Naive thymus-derived CD8-positive, alpha-beta T cell (primary cell): Measurements from ENCODE around the gene EBF3. TPM values are rescaled to one million over a fixed set of nuclear protein-coding genes. Genes with fewer than 3 reads are reported as not detected.

ENCODE experiments used
- ATAC-seq, 2 donors: fragments of 150-1000 bp; cut with Tn5 transposase in 1 of 2; sonication (Bioruptor Pico), chemical (Tn5 transposase) in 1 of 2; 1 replicate in 1 of 2; 2 replicates in 1 of 2; pipeline ENCODE4 v1.10.0; 2021; ENCODE audit warnings: mild to moderate bottlenecking in 2 of 2, moderate library complexity in 2 of 2
- POLR2A ChIA-PET: fragments of 350-600 bp; sonication (Branson Sonifier 250); formaldehyde crosslinking; loops from one replicate; lab custom pipeline; 2021; ENCODE audit warnings: antibody characterized with exemption; lab: Charles Lee
- DNase-seq, 10 donors: peaks; one replicate each; pipeline versions ENCODE4 v3.0.0 to v3.0.0-alpha.2; 2020 to 2022
- H3K27ac Mint-ChIP-seq, 10 donors: one replicate each; pipeline ENCODE4 v1.8.0; 2020 to 2022; ENCODE audit warnings: mild to moderate bottlenecking in 10 of 10, mixed read lengths in 10 of 10, moderate library complexity in 4 of 10, inconsistent platforms in 1 of 10
- H3K27me3 Mint-ChIP-seq, 5 donors: one replicate each; pipeline ENCODE4 v1.8.0; 2021 to 2022; ENCODE audit warnings: mixed read lengths in 5 of 5
- H3K36me3 Mint-ChIP-seq, 3 donors: one replicate each; pipeline ENCODE4 v1.8.0; 2020 to 2022; ENCODE audit warnings: mixed read lengths in 3 of 3, mild to moderate bottlenecking in 2 of 3, inconsistent platforms in 1 of 3
- H3K4me1 Mint-ChIP-seq, 4 donors: one replicate each; pipeline ENCODE4 v1.8.0; 2021 to 2022; ENCODE audit warnings: mixed read lengths in 4 of 4
- H3K4me3 Mint-ChIP-seq, 10 donors: one replicate each; pipeline ENCODE4 v1.8.0; 2020 to 2022; ENCODE audit warnings: mild to moderate bottlenecking in 10 of 10, mixed read lengths in 10 of 10, moderate library complexity in 6 of 10, inconsistent platforms in 1 of 10
- H3K9me3 Mint-ChIP-seq, 9 donors: one replicate each; pipeline ENCODE4 v1.8.0; 2020 to 2022; ENCODE audit warnings: mixed read lengths in 9 of 9, mild to moderate bottlenecking in 3 of 9, inconsistent platforms in 1 of 9, moderate library complexity in 1 of 9
- polyA plus RNA-seq, 3 donors: library from polyadenylated mRNA; unstranded; fragments of 300-500 nt; fragmentation: Illumina TruSeq; gene quantifications; one replicate each; pipeline ENCODE4 v1.2.3, GENCODE V29; 2021
- total RNA-seq, 8 experiments: library from RNA in 2 of 8; stranded (reverse) in 2 of 8; gene quantifications; one replicate each; pipeline ENCODE4 v1.2.3 and lab custom pipeline; 2021 to 2026

EBF3 gene
- total and polyA plus RNA-seq, 5 experiments from 2014 or later = not detected

- H3K4me1 Mint-ChIP-seq = no peaks in the 10 kb centered on the region
- H3K27me3 Mint-ChIP-seq = peaks cover 0 to 2% (median 0%) of the 10 kb centered on the region in 5 donors
- peak in 1 of 2 donors; percentile 33 for ATAC-seq
- H3K27ac Mint-ChIP-seq = no peak overlapping the region
- no peaks in the 10 kb centered on the region for H3K9me3 Mint-ChIP-seq
- H3K4me3 Mint-ChIP-seq = no peak overlapping the region
- H3K36me3 Mint-ChIP-seq = no peaks in the 10 kb centered on the region
- DNase-seq = peak in 9 of 10 donors; percentile 4 to 34 (median 25)
- POLR2A ChIA-PET = no interaction called here
Measured at GRCh38 chr10:129888784-129889616, 75.1 kb downstream of the EBF3 start.

GRCh38 chr10:129887986-129888783 is 75.9 kb downstream of the EBF3 start:
- Mint-ChIP-seq H3K36me3 (no peaks in the 10 kb centered on the region), H3K27me3 (peaks cover 0 to 2% (median 0%) of the 10 kb centered on the region in 5 donors), H3K9me3 (no peaks in the 10 kb centered on the region), H3K4me3 (no peak overlapping the region), H3K27ac (no peak overlapping the region), H3K4me1 (no peaks in the 10 kb centered on the region)
- POLR2A ChIA-PET = no interaction called here
- ATAC-seq (no peak), DNase-seq (no peak)

DNA sequence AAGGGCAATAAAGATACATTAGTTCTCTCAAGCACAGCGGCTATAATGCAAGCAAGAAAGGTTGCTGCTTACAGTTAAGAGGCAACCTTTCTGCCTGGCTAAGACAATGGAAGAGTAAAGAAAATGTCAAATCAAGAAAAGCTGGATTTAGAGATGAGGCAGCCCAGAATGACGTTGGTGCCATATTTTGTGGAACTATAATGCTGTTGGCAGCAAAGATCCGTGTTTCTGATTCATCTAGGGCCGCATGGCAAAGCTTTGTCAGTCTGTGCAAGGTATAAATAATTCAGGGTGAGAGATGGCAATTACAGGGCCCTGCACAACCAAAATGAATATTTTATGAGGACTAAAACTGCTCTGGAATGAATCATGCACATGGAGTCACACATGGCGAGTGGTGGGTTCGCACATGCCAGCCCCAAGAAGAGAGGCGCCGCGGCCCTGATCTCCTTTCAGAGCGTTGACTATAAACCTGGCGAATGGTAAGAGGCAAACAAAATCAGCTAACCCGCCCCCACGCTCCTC is 76.6 kb downstream of the EBF3 start:
- DNase-seq (no peak), ATAC-seq (no peak)
- Mint-ChIP-seq H3K27ac (no peak overlapping the region), H3K4me3 (no peak overlapping the region), H3K27me3 (peaks cover 0 to 2% (median 0%) of the 10 kb centered on the region in 5 donors), H3K9me3 (no peaks in the 10 kb centered on the region), H3K4me1 (no peaks in the 10 kb centered on the region), H3K36me3 (no peaks in the 10 kb centered on the region)
- POLR2A ChIA-PET = no interaction called here

GRCh38 chr10:129886263-129886662 is 77.8 kb downstream of the EBF3 start:
- Mint-ChIP-seq H3K4me3 (no peak overlapping the region), H3K27ac (no peak overlapping the region), H3K9me3 (no peaks in the 10 kb centered on the region), H3K4me1 (no peaks in the 10 kb centered on the region), H3K27me3 (peaks cover 0 to 2% (median 0%) of the 10 kb centered on the region in 5 donors), H3K36me3 (no peaks in the 10 kb centered on the region)
- ATAC-seq (no peak), DNase-seq (no peak)
- POLR2A ChIA-PET = no interaction called here

DNA sequence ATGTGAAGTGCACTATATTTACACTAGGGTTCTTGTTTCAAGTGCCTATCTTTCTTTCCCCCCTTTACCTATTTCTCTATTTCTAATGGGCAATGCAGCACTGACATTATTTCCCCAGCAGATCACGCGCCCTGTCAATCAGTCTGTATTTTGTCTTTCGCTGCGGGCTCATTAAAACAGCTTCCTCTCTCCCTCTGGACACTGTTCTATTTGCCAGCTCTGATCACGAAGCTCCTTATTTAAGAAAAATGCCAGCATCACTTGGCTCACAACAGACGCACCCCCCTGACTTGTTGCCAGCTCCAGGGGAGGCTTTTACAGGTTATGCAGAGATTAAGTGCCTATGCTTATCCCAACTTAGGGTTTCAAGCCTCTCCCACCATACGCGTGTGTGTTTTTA is 78.5 kb downstream of the EBF3 start:
- no peak for DNase-seq
- no peak overlapping the region for H3K27ac Mint-ChIP-seq
- H3K4me3 Mint-ChIP-seq = no peak overlapping the region
- H3K36me3 Mint-ChIP-seq = no peaks in the 10 kb centered on the region
- H3K27me3 Mint-ChIP-seq = peaks cover 0 to 2% (median 0%) of the 10 kb centered on the region in 5 donors
- H3K9me3 Mint-ChIP-seq = no peaks in the 10 kb centered on the region
- ATAC-seq = no peak
- POLR2A ChIA-PET = no interaction called here
- no peaks in the 10 kb centered on the region for H3K4me1 Mint-ChIP-seq

- no peak for ATAC-seq
- no peaks in the 10 kb centered on the region for H3K9me3 Mint-ChIP-seq
- H3K27me3 Mint-ChIP-seq = peaks cover 0 to 2% (median 0%) of the 10 kb centered on the region in 5 donors
- H3K4me3 Mint-ChIP-seq = no peak overlapping the region
- H3K27ac Mint-ChIP-seq = no peak overlapping the region
- POLR2A ChIA-PET = no interaction called here
- H3K4me1 Mint-ChIP-seq = no peaks in the 10 kb centered on the region
- no peaks in the 10 kb centered on the region for H3K36me3 Mint-ChIP-seq
- no peak for DNase-seq
Measured at GRCh38 chr10:129884398-129885078, 79.5 kb downstream of the EBF3 start.

GRCh38 chr10:129883626-129884397 is 80.3 kb downstream of the EBF3 start:
- ATAC-seq = no peak
- no peaks in the 10 kb centered on the region for H3K9me3 Mint-ChIP-seq
- POLR2A ChIA-PET = no interaction called here
- peaks cover 0 to 2% (median 0%) of the 10 kb centered on the region in 5 donors for H3K27me3 Mint-ChIP-seq
- H3K27ac Mint-ChIP-seq = no peak overlapping the region
- no peaks in the 10 kb centered on the region for H3K36me3 Mint-ChIP-seq
- no peaks in the 10 kb centered on the region for H3K4me1 Mint-ChIP-seq
- DNase-seq = no peak
- H3K4me3 Mint-ChIP-seq = no peak overlapping the region

DNA sequence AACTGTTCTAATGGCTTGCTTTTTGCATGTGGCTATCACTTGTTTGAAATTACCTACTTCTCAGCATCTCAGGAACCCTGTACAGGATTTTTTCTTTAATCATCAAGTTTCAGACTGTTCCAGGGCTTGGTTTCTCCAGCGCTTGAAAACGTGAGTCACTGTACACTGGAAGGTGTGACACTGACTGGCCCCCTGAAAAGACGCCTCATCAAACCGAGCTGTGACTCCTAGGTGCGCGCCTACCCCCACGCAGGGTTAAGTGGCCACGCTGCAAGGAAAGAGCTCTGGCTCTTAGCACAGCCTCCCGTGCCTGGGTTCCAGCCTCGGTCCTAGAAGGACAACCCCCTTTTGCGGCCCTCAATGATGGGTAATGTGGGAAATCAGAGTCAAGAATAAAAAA is 81.0 kb downstream of the EBF3 start:
- no peaks in the 10 kb centered on the region for H3K36me3 Mint-ChIP-seq
- no peaks in the 10 kb centered on the region for H3K4me1 Mint-ChIP-seq
- DNase-seq (no peak), ATAC-seq (no peak)
- H3K4me3 Mint-ChIP-seq = no peak overlapping the region
- POLR2A ChIA-PET = no interaction called here
- peaks cover 0 to 2% (median 0%) of the 10 kb centered on the region in 5 donors for H3K27me3 Mint-ChIP-seq
- no peak overlapping the region for H3K27ac Mint-ChIP-seq
- H3K9me3 Mint-ChIP-seq = no peaks in the 10 kb centered on the region

- Mint-ChIP-seq H3K27ac (no peak overlapping the region), H3K36me3 (no peaks in the 10 kb centered on the region), H3K9me3 (no peaks in the 10 kb centered on the region), H3K4me1 (no peaks in the 10 kb centered on the region), H3K4me3 (no peak overlapping the region), H3K27me3 (peaks cover 0 to 2% (median 0%) of the 10 kb centered on the region in 5 donors)
- DNase-seq (no peak), ATAC-seq (no peak)
- POLR2A ChIA-PET = no interaction called here
Measured at GRCh38 chr10:129882291-129883010, 81.6 kb downstream of the EBF3 start.

DNA sequence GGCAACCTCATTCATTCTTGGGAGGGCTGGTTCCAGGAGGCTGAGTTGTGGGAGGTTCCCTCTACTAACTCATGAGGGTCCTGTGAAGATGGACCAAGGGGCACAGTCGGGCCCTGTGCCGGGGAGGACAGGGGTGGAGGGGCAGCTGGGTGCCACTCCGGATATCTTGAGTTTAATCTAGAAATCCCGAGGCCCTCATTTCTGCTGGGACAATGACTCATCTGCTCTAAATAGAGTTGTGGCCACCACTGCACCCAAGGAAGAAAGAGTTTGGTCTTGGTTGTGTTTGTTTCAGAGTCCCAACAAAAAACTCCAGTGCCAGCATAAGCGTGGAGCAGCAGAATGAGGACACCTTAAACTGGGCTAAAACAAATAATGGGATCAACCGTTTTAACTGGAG is 82.4 kb downstream of the EBF3 start:
- Mint-ChIP-seq H3K27me3 (peaks cover 0 to 5% (median 0%) of the 10 kb centered on the region in 5 donors), H3K4me3 (no peak overlapping the region), H3K36me3 (no peaks in the 10 kb centered on the region), H3K27ac (no peak overlapping the region), H3K9me3 (no peaks in the 10 kb centered on the region), H3K4me1 (no peaks in the 10 kb centered on the region)
- POLR2A ChIA-PET = no interaction called here
- no peak for DNase-seq
- no peak for ATAC-seq

DNA sequence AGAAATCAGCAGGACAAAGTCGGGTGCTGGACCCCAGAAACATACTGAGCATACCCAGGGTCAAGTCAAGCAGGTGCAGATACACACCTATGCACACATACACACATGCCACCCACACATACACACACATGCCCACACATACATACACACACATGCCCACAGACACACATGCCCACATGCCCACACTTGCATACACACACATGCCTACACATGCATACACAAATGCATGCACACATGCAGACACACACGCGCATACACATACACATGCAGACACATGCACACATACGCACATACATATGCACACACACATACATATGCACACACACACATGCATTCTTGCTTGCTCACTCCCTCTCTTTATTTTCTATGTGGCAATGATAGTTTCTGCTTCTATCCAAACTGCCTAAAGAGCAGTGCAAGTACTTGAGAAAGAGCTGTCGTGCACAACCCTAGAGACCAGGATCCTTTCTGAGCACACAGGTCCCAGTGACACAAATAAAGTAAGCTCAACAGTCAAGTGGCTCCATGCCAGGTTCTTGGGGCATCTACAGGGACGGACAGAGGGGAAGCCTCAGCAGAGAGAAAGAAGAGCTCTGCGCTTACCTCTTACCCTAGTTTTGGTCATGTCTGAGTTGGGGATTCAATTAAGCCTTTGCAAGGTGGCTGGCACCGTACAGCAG is 83.7 kb downstream of the EBF3 start:
- no peaks in the 10 kb centered on the region for H3K4me1 Mint-ChIP-seq
- H3K36me3 Mint-ChIP-seq = no peaks in the 10 kb centered on the region
- DNase-seq (no peak), ATAC-seq (no peak)
- H3K27ac Mint-ChIP-seq = no peak overlapping the region
- H3K4me3 Mint-ChIP-seq = no peak overlapping the region
- H3K27me3 Mint-ChIP-seq = peaks cover 0 to 6% (median 3%) of the 10 kb centered on the region in 5 donors
- POLR2A ChIA-PET = no interaction called here
- H3K9me3 Mint-ChIP-seq = no peaks in the 10 kb centered on the region
